Measurements from ENCODE around the gene KPNA6. TPM values are rescaled to one million over a fixed set of nuclear protein-coding genes. Genes with fewer than 3 reads are reported as not detected.
"Not testable (repeated sequence)": the region's sequence is repeated elsewhere in the genome, so short reads cannot be mapped to it uniquely, and the experiment has no call there.

Gene KPNA6
- polyA plus RNA-seq (ENCODE audit: low read depth in 6 of 6) = 10 to 100 TPM; 10.3 to 35.2 (median 25.8) TPM

- Mint-ChIP-seq H3K27me3 (no peaks in the 10 kb centered on the region), H3K27ac (peak within 1 kb of the TSS; percentile 97 to 99 (median 98)), H3K4me1 (peaks cover 36 to 57% (median 37%) of the 10 kb centered on the region in 3 donors), H3K4me3 (peak within 1 kb of the TSS; percentile 94 to 100 (median 100)), H3K9me3 (no peaks in the 10 kb centered on the region), H3K36me3 (no peaks in the 10 kb centered on the region)
- ATAC-seq (ENCODE audit: low read depth in 2 of 2) (peak; percentile 75), DNase-seq (peak; percentile 91)
These were observed at the start of gene KPNA6 for GRCh38 chr1:32107742-32108661. KPNA6 (plus strand) TSS chr1:32108056; CDS start chr1:32108131, 75 bp downstream.

- Mint-ChIP-seq H3K4me3 (no peak overlapping the region), H3K36me3 (no peaks in the 10 kb centered on the region), H3K4me1 (no peaks in the 10 kb centered on the region), H3K9me3 (no peaks in the 10 kb centered on the region), H3K27ac (peak overlapping the region in 4 of 6 donors; percentile 25 to 82 (median 50)), H3K27me3 (no peaks in the 10 kb centered on the region)
- ATAC-seq (ENCODE audit: low read depth in 2 of 2) = no peak
- DNase-seq = no peak
These were observed 46.9 kb upstream of the KPNA6 start for GRCh38 chr1:32060914-32061313.

GRCh38 chr1:32062867-32063230, 45.0 kb upstream of the KPNA6 start:
- peaks cover 0 to 11% (median 0%) of the 10 kb centered on the region in 3 donors for H3K4me1 Mint-ChIP-seq
- no peaks in the 10 kb centered on the region for H3K27me3 Mint-ChIP-seq
- peak overlapping the region in 3 of 6 donors; percentile 60 to 80 (median 70) for H3K27ac Mint-ChIP-seq
- ATAC-seq (ENCODE audit: low read depth in 2 of 2) (no peak), DNase-seq (no peak)
- H3K36me3 Mint-ChIP-seq = no peaks in the 10 kb centered on the region
- no peak overlapping the region for H3K4me3 Mint-ChIP-seq
- no peaks in the 10 kb centered on the region for H3K9me3 Mint-ChIP-seq

GRCh38 chr1:32063261-32063681, 44.6 kb upstream of the KPNA6 start:
- ATAC-seq (ENCODE audit: low read depth in 2 of 2) (peak; percentile 47 to 57), DNase-seq (peak; percentile 9)
- H3K27ac Mint-ChIP-seq = peak overlapping the region in 5 of 6 donors; percentile 4 to 70 (median 58)
- H3K4me3 Mint-ChIP-seq = no peak overlapping the region
- no peaks in the 10 kb centered on the region for H3K27me3 Mint-ChIP-seq
- H3K36me3 Mint-ChIP-seq = no peaks in the 10 kb centered on the region
- peaks cover 0 to 11% (median 0%) of the 10 kb centered on the region in 3 donors for H3K4me1 Mint-ChIP-seq
- H3K9me3 Mint-ChIP-seq = no peaks in the 10 kb centered on the region

GRCh38 chr1:32065613-32066488, 42.0 kb upstream of the KPNA6 start:
- not testable (repeated sequence) for H3K27me3 Mint-ChIP-seq, H3K36me3 Mint-ChIP-seq, DNase-seq, H3K9me3 Mint-ChIP-seq, H3K27ac Mint-ChIP-seq
- ATAC-seq (ENCODE audit: low read depth in 2 of 2) = peak in 1 of 2 donors; percentile 12
- H3K4me1 Mint-ChIP-seq = peaks cover 0 to 14% (median 3%) of the 10 kb centered on the region in 3 donors
- peak overlapping the region in 5 of 8 donors; percentile 10 to 70 (median 20) for H3K4me3 Mint-ChIP-seq

- Mint-ChIP-seq H3K27ac (no peak overlapping the region), H3K36me3 (no peaks in the 10 kb centered on the region), H3K27me3 (no peaks in the 10 kb centered on the region), H3K4me1 (peaks cover 0 to 14% (median 3%) of the 10 kb centered on the region in 3 donors), H3K9me3 (no peaks in the 10 kb centered on the region), H3K4me3 (peak overlapping the region in 4 of 8 donors; percentile 10 to 70 (median 20))
- peak; percentile 81 to 82 for ATAC-seq (ENCODE audit: low read depth in 2 of 2)
- DNase-seq = peak; percentile 18
These were observed 41.4 kb upstream of the KPNA6 start for GRCh38 chr1:32066489-32066873.

GRCh38 chr1:32068957-32069588, 38.8 kb upstream of the KPNA6 start:
- peak overlapping the region in 1 of 8 donors; percentile 12 for H3K4me3 Mint-ChIP-seq
- no peaks in the 10 kb centered on the region for H3K9me3 Mint-ChIP-seq
- H3K27ac Mint-ChIP-seq = peak overlapping the region in 2 of 6 donors; percentile 38 to 79
- H3K4me1 Mint-ChIP-seq = peaks cover 18 to 33% (median 22%) of the 10 kb centered on the region in 3 donors
- no peaks in the 10 kb centered on the region for H3K27me3 Mint-ChIP-seq
- ATAC-seq (ENCODE audit: low read depth in 2 of 2) (no peak), DNase-seq (no peak)
- no peaks in the 10 kb centered on the region for H3K36me3 Mint-ChIP-seq

GRCh38 chr1:32071758-32072621, 35.9 kb upstream of the KPNA6 start:
- H3K4me1 Mint-ChIP-seq = peaks cover 24 to 43% (median 32%) of the 10 kb centered on the region in 3 donors
- peak overlapping the region; percentile 28 to 98 (median 95) for H3K27ac Mint-ChIP-seq
- no peaks in the 10 kb centered on the region for H3K9me3 Mint-ChIP-seq
- peak overlapping the region; percentile 81 to 99 (median 96) for H3K4me3 Mint-ChIP-seq
- no peaks in the 10 kb centered on the region for H3K27me3 Mint-ChIP-seq
- DNase-seq (no peak), ATAC-seq (ENCODE audit: low read depth in 2 of 2) (no peak)
- H3K36me3 Mint-ChIP-seq = peaks cover under 1 to 2% of the 10 kb centered on the region in 2 donors

- H3K4me3 Mint-ChIP-seq = peak within 1 kb of the TSS; percentile 81 to 99 (median 96)
- peak; percentile 82 to 84 for ATAC-seq (ENCODE audit: low read depth in 2 of 2)
- no peaks in the 10 kb centered on the region for H3K9me3 Mint-ChIP-seq
- peak within 1 kb of the TSS; percentile 83 to 98 (median 95) for H3K27ac Mint-ChIP-seq
- H3K27me3 Mint-ChIP-seq = no peaks in the 10 kb centered on the region
- peaks cover 32 to 51% (median 39%) of the 10 kb centered on the region in 3 donors for H3K4me1 Mint-ChIP-seq
- H3K36me3 Mint-ChIP-seq = peaks cover 6 to 10% of the 10 kb centered on the region in 2 donors
- peak; percentile 95 for DNase-seq
These were observed 35.1 kb upstream of the KPNA6 start, which contains the start of gene TMEM39B for GRCh38 chr1:32072622-32073298. TMEM39B (plus strand) TSS chr1:32072939; CDS start chr1:32073048, 109 bp downstream.

- ATAC-seq (ENCODE audit: low read depth in 2 of 2) = peak; percentile 52
- H3K27ac Mint-ChIP-seq = peak overlapping the region; percentile 83 to 98 (median 95)
- H3K9me3 Mint-ChIP-seq = no peaks in the 10 kb centered on the region
- DNase-seq = no peak
- H3K27me3 Mint-ChIP-seq = no peaks in the 10 kb centered on the region
- peak overlapping the region; percentile 81 to 99 (median 96) for H3K4me3 Mint-ChIP-seq
- peaks cover 6 to 11% of the 10 kb centered on the region in 2 donors for H3K36me3 Mint-ChIP-seq
- peaks cover 32 to 52% (median 44%) of the 10 kb centered on the region in 3 donors for H3K4me1 Mint-ChIP-seq
These were observed 34.3 kb upstream of the KPNA6 start for GRCh38 chr1:32073299-32074229.

GRCh38 chr1:32074841-32075240, 33.0 kb upstream of the KPNA6 start:
- peak overlapping the region in 2 of 6 donors; percentile 13 to 66 for H3K27ac Mint-ChIP-seq
- H3K9me3 Mint-ChIP-seq = no peaks in the 10 kb centered on the region
- H3K27me3 Mint-ChIP-seq = no peaks in the 10 kb centered on the region
- no peak for DNase-seq
- peaks cover 32 to 52% (median 41%) of the 10 kb centered on the region in 3 donors for H3K4me1 Mint-ChIP-seq
- peaks cover 6 to 11% of the 10 kb centered on the region in 2 donors for H3K36me3 Mint-ChIP-seq
- no peak for ATAC-seq (ENCODE audit: low read depth in 2 of 2)
- peak overlapping the region in 4 of 8 donors; percentile 18 to 98 (median 58) for H3K4me3 Mint-ChIP-seq

Measured in naive B cell (primary cell).